GM23338 (cell line): ENCODE results near the gene CCDC12. TPM values are rescaled to one million over a fixed set of nuclear protein-coding genes. Genes with fewer than 3 reads are reported as not detected.

Experiments used
- ATAC-seq: fragments of 200-7000 bp; cut with Tn5 transposase; 3 replicates; pipeline ENCODE4 v1.9.1; 2020
- DNase-seq: peaks from one replicate; pipeline ENCODE4 v3.0.0-alpha.2; 2015; ENCODE audit warnings: low spot score
- H2AFZ ChIP-seq: fragments of 200-600 bp; sonication (generic); 2 replicates; pipeline ENCODE4 v1.8.0; 2016; ENCODE audit warnings: antibody characterized with exemption, mild to moderate bottlenecking, moderate library complexity
- H3F3A ChIP-seq: fragments of 200-600 bp; sonication (generic); replicated peaks from 2 replicates; pipeline ENCODE4 v1.8.0; 2017; ENCODE audit warnings: antibody characterized with exemption, mixed run types, low read depth
- H3K27ac ChIP-seq: fragments of 200-600 bp; sonication (generic); 2 replicates; pipeline ENCODE4 v1.6.1; 2016; ENCODE audit warnings: low read depth
- H3K27me3 ChIP-seq: fragments of 200-600 bp; sonication (generic); 2 replicates; pipeline ENCODE4 v1.8.0; 2016; ENCODE audit warnings: mild to moderate bottlenecking, mixed run types, moderate library complexity; ENCODE audit not compliant: insufficient read depth
- H3K36me3 ChIP-seq: fragments of 200-600 bp; sonication (generic); 2 replicates; pipeline ENCODE4 v1.8.0; 2016; ENCODE audit warnings: mild to moderate bottlenecking; ENCODE audit not compliant: insufficient read depth
- H3K4me1 ChIP-seq: fragments of 200-600 bp; sonication (generic); 2 replicates; pipeline ENCODE4 v1.8.0; 2016; ENCODE audit warnings: mild to moderate bottlenecking, moderate library complexity; ENCODE audit not compliant: insufficient read depth
- H3K4me2 ChIP-seq: fragments of 200-600 bp; sonication (generic); 2 replicates; pipeline ENCODE4 v1.7.1; 2017; ENCODE audit warnings: mixed run types
- H3K4me3 ChIP-seq: fragments of 200-600 bp; sonication (generic); 2 replicates; pipeline ENCODE4 v1.6.1; 2016; ENCODE audit warnings: mixed run types
- H3K79me2 ChIP-seq: fragments of 200-600 bp; sonication (generic); replicated peaks from 2 replicates; pipeline ENCODE4 v1.8.0; 2017; ENCODE audit warnings: mild to moderate bottlenecking; ENCODE audit not compliant: insufficient read depth
- H3K9me2 ChIP-seq: fragments of 200-600 bp; sonication (generic); 2 replicates; pipeline ENCODE4 v1.8.0; 2017; ENCODE audit not compliant: insufficient read depth
- H4K20me1 ChIP-seq: fragments of 200-600 bp; sonication (generic); replicated peaks from 2 replicates; pipeline ENCODE4 v1.8.0; 2017; ENCODE audit warnings: mild to moderate bottlenecking; ENCODE audit not compliant: insufficient read depth
- H3K27ac Mint-ChIP-seq: 2 replicates; pipeline ENCODE4 v1.8.0; 2020; ENCODE audit warnings: inconsistent platforms, mild to moderate bottlenecking, moderate library complexity, mixed read lengths
- H3K27me3 Mint-ChIP-seq: 3 replicates; pipeline ENCODE4 v1.8.0; 2022; ENCODE audit warnings: low read depth, mild to moderate bottlenecking, moderate library complexity, mixed read lengths, inconsistent platforms; ENCODE audit not compliant: insufficient read depth, poor library complexity
- H3K36me3 Mint-ChIP-seq: 3 replicates; pipeline ENCODE4 v1.8.0; 2021; ENCODE audit warnings: low read depth, mild to moderate bottlenecking, inconsistent platforms, moderate library complexity, mixed read lengths
- H3K4me1 Mint-ChIP-seq: 3 replicates; pipeline ENCODE4 v1.8.0; 2020; ENCODE audit warnings: mild to moderate bottlenecking, inconsistent platforms, mixed read lengths
- H3K4me3 Mint-ChIP-seq: 3 replicates; pipeline ENCODE4 v1.8.0; 2021; ENCODE audit warnings: moderate library complexity, mild to moderate bottlenecking, inconsistent platforms, mixed read lengths
- H3K9me3 Mint-ChIP-seq: 3 replicates; pipeline ENCODE4 v1.8.0; 2020; ENCODE audit warnings: moderate library complexity, mild to moderate bottlenecking, inconsistent platforms, mixed read lengths
- CREB1 ChIP-seq: fragments of 250-450 bp; sonication (Bioruptor Pico); IDR thresholded peaks from 2 replicates; pipeline ENCODE4 v1.5.0; 2020; ENCODE audit warnings: low read depth, mild to moderate bottlenecking, moderate library complexity
- EZH2 ChIP-seq: fragments of 200-600 bp; sonication (generic); IDR thresholded peaks from one replicate; pipeline ENCODE4 v1.8.0; 2017; ENCODE audit warnings: antibody characterized with exemption, mild to moderate bottlenecking, low read depth; ENCODE audit not compliant: unreplicated experiment
- EZH2phosphoT487 ChIP-seq: fragments of 200-600 bp; sonication (generic); IDR thresholded peaks from one replicate; pipeline ENCODE4 v1.8.1; 2018; ENCODE audit warnings: antibody characterized with exemption; ENCODE audit not compliant: unreplicated experiment
- JUNB ChIP-seq: IDR thresholded peaks from one replicate; pipeline ENCODE4 v1.6.1; 2016; ENCODE audit warnings: antibody characterized with exemption; ENCODE audit not compliant: unreplicated experiment
- NANOG ChIP-seq: IDR thresholded peaks from 2 replicates; pipeline ENCODE4 v1.6.1; 2016; ENCODE audit warnings: antibody characterized with exemption, borderline replicate concordance
- POLR2AphosphoS5 ChIP-seq: IDR thresholded peaks from 2 replicates; pipeline ENCODE4 v1.6.1; 2016; ENCODE audit warnings: antibody characterized with exemption, low read depth
- STAT1 ChIP-seq: IDR thresholded peaks from one replicate; pipeline ENCODE4 v1.6.1; 2016; ENCODE audit warnings: antibody characterized with exemption; ENCODE audit not compliant: unreplicated experiment
- ZNF114 ChIP-seq: fragments of 250-450 bp; sonication (Bioruptor Pico); IDR thresholded peaks from 2 replicates; pipeline ENCODE4 v1.5.0; 2020; ENCODE audit warnings: mild to moderate bottlenecking, moderate library complexity
- ZNF331 ChIP-seq: fragments of 250-450 bp; sonication (Bioruptor Pico); IDR thresholded peaks from 2 replicates; pipeline ENCODE4 v1.5.0; 2020; ENCODE audit warnings: low read depth, mild to moderate bottlenecking, moderate library complexity
- ZNF462 ChIP-seq: fragments of 250-450 bp; sonication (Bioruptor Pico); IDR thresholded peaks from 2 replicates; pipeline ENCODE4 v1.5.0; 2020; ENCODE audit warnings: mild to moderate bottlenecking, moderate library complexity
- polyA plus RNA-seq: library from polyadenylated mRNA; unstranded; fragments of >200 nt; fragmentation: Nextera tagmentation; extraction: Ambion mirVana; gene quantifications from 2 replicates; pipeline ENCODE4 v1.2.1, GENCODE V29; 2016
- total RNA-seq: library from RNA; depleted of rRNA; stranded (reverse); fragments of >200 nt; shearing (Covaris generic); gene quantifications from 2 replicates; pipeline ENCODE4 v1.2.3, GENCODE V29; 2014
- TF ChIP-seq, protein P1 (sequence below): IDR thresholded peaks from 2 replicates; pipeline ENCODE4 v1.6.1; 2016; ENCODE audit warnings: antibody characterized with exemption
- TF ChIP-seq, protein P2 (sequence below): IDR thresholded peaks from one replicate; pipeline ENCODE4 v1.6.1; 2018; ENCODE audit warnings: antibody characterized with exemption; ENCODE audit not compliant: unreplicated experiment

The CCDC12 gene
- total and polyA plus RNA-seq, 2 experiments from 2014 or later = 42.9 to 133 TPM

- TF ChIP-seq ZNF462 (CRISPR knock-in tag) (no peak), EZH2phosphoT487 (no peak), EZH2 (no peak), ZNF331 (CRISPR knock-in tag) (no peak)
Measured at GRCh38 chr3:46992231-46992630, 15.7 kb upstream of the CCDC12 start (continued).

DNA sequence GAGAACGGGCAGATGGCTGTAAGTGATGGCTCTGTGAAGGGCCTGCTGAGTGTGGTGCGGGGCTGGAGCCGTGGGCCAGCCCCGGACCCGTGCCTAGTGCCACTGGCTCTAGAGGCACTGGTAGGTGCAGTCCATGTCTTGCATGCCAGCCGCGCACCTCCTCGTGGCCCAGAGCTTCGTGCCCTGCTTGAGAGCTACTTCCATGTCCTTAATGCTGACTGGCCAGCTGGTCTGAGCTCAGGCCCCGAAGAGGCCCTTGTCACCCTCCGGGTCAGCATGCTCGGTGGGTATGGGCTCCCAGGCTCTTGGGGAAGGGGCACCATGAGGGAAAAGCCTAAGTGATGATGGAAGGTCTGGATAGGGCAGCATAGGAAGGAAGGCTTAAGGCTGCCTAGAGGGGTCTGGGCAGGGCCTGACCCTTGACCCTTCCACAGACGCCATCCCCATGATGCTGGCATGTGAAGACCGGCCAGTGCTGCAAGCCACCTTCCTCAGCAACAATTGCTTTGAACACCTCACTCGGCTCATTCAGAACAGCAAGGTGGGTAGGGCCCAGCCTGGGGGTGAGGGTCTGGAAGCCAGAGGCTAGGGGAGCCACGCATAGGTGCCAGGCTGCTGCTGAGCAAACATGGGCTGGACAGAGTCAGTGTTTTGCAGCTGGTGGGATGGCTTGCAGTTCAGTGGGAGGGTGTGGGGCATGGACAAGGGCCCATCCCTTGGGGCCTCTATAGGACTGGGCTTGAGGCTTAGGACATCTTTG is 15.0 kb upstream of the CCDC12 start:
- H3K36me3 ChIP-seq = no peaks in the 10 kb centered on the region
- no peaks in the 10 kb centered on the region for H3K79me2 ChIP-seq
- no peak overlapping the region for H3K27ac ChIP-seq
- H3K4me3 ChIP-seq = no peak overlapping the region
- 0 out of 2 replicates have a peak, but pooled peaks cover 4% of the 10 kb centered on the region for H3F3A ChIP-seq
- no peak overlapping the region for H3K4me2 ChIP-seq
- H3K27me3 ChIP-seq = no peaks in the 10 kb centered on the region
- DNase-seq = no peak
- Mint-ChIP-seq H3K27ac (no peak overlapping the region), H3K4me1 (peaks cover 31% of the 10 kb centered on the region), H3K4me3 (no peak overlapping the region), H3K36me3 (peaks cover 6% of the 10 kb centered on the region; the same call in 1 of the 3 replicates), H3K9me3 (no peaks in the 10 kb centered on the region; the same call in 2 of the 3 replicates), H3K27me3 (peaks cover 10% of the 10 kb centered on the region)
- peaks cover 12% of the 10 kb centered on the region for H3K4me1 ChIP-seq
- no peaks in the 10 kb centered on the region for H4K20me1 ChIP-seq
- H2AFZ ChIP-seq = no peak overlapping the region
- ATAC-seq = no peak
- no peaks in the 10 kb centered on the region for H3K9me2 ChIP-seq
- no peak for TF ChIP-seq CREB1
- no peak for TF ChIP-seq STAT1
- no peak for TF ChIP-seq ZNF331 (CRISPR knock-in tag)
- no peak for TF ChIP-seq EZH2
- TF ChIP-seq NANOG = no peak
- no peak for TF ChIP-seq ZNF114 (CRISPR knock-in tag)
- TF ChIP-seq, protein P1, sequence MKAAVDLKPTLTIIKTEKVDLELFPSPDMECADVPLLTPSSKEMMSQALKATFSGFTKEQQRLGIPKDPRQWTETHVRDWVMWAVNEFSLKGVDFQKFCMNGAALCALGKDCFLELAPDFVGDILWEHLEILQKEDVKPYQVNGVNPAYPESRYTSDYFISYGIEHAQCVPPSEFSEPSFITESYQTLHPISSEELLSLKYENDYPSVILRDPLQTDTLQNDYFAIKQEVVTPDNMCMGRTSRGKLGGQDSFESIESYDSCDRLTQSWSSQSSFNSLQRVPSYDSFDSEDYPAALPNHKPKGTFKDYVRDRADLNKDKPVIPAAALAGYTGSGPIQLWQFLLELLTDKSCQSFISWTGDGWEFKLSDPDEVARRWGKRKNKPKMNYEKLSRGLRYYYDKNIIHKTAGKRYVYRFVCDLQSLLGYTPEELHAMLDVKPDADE = no peak
- no peak for TF ChIP-seq POLR2AphosphoS5
- TF ChIP-seq, protein P2, sequence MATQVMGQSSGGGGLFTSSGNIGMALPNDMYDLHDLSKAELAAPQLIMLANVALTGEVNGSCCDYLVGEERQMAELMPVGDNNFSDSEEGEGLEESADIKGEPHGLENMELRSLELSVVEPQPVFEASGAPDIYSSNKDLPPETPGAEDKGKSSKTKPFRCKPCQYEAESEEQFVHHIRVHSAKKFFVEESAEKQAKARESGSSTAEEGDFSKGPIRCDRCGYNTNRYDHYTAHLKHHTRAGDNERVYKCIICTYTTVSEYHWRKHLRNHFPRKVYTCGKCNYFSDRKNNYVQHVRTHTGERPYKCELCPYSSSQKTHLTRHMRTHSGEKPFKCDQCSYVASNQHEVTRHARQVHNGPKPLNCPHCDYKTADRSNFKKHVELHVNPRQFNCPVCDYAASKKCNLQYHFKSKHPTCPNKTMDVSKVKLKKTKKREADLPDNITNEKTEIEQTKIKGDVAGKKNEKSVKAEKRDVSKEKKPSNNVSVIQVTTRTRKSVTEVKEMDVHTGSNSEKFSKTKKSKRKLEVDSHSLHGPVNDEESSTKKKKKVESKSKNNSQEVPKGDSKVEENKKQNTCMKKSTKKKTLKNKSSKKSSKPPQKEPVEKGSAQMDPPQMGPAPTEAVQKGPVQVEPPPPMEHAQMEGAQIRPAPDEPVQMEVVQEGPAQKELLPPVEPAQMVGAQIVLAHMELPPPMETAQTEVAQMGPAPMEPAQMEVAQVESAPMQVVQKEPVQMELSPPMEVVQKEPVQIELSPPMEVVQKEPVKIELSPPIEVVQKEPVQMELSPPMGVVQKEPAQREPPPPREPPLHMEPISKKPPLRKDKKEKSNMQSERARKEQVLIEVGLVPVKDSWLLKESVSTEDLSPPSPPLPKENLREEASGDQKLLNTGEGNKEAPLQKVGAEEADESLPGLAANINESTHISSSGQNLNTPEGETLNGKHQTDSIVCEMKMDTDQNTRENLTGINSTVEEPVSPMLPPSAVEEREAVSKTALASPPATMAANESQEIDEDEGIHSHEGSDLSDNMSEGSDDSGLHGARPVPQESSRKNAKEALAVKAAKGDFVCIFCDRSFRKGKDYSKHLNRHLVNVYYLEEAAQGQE = no peak
- no peak for TF ChIP-seq JUNB
- no peak for TF ChIP-seq EZH2phosphoT487
